ENCODE results near the gene ADAMTS4. TPM values are rescaled to one million over a fixed set of nuclear protein-coding genes. Genes with fewer than 3 reads are reported as not detected.
A peak's percentile ranks its signal among the peaks of the same experiment; 100 is the strongest.

The ADAMTS4 gene
- total RNA-seq, 1 experiment from 2014 or later, result under 0.01 TPM

GRCh38 chr1:161175771-161176453 is 22.9 kb downstream of the ADAMTS4 start:
- DNase-seq (ENCODE audit: extremely low read depth, low read depth), result no peak

GRCh38 chr1:161174911-161175310 is 23.9 kb downstream of the ADAMTS4 start:
- DNase-seq (ENCODE audit: extremely low read depth, low read depth), result no peak

GRCh38 chr1:161173711-161174110 is 25.1 kb downstream of the ADAMTS4 start:
- DNase-seq (ENCODE audit: extremely low read depth, low read depth), result no peak

GRCh38 chr1:161172776-161173376 is 26.0 kb downstream of the ADAMTS4 start:
- DNase-seq (ENCODE audit: extremely low read depth, low read depth), result no peak

- no peak for DNase-seq (ENCODE audit: extremely low read depth, low read depth)
Observed at GRCh38 chr1:161172349-161172748, 26.5 kb downstream of the ADAMTS4 start.

GRCh38 chr1:161171696-161172095 is 27.2 kb downstream of the ADAMTS4 start:
- DNase-seq (ENCODE audit: extremely low read depth, low read depth), result no peak

- no peak for DNase-seq (ENCODE audit: extremely low read depth, low read depth)
Observed at GRCh38 chr1:161171191-161171590, 27.7 kb downstream of the ADAMTS4 start.

- no peak for DNase-seq (ENCODE audit: extremely low read depth, low read depth)
Observed at GRCh38 chr1:161168906-161169305, 29.9 kb downstream of the ADAMTS4 start.

GRCh38 chr1:161166669-161167548 is 31.9 kb downstream of the ADAMTS4 start:
- no peak for DNase-seq (ENCODE audit: extremely low read depth, low read depth)

GRCh38 chr1:161165742-161166668 is 32.8 kb downstream of the ADAMTS4 start, which contains the start of gene PPOX:
PPOX (plus strand) TSS chr1:161166426; CDS start chr1:161166848, 422 bp downstream.
- peak; percentile 99 for DNase-seq (ENCODE audit: extremely low read depth, low read depth)

- no peak for DNase-seq (ENCODE audit: extremely low read depth, low read depth)
Observed at GRCh38 chr1:161164901-161165610, 33.8 kb downstream of the ADAMTS4 start.

- DNase-seq (ENCODE audit: extremely low read depth, low read depth), result no peak
Observed at GRCh38 chr1:161163793-161164192, 35.1 kb downstream of the ADAMTS4 start.

- DNase-seq (ENCODE audit: extremely low read depth, low read depth), result no peak
Observed at GRCh38 chr1:161162806-161163205, 36.0 kb downstream of the ADAMTS4 start.

- no peak for DNase-seq (ENCODE audit: extremely low read depth, low read depth)
Observed at GRCh38 chr1:161162052-161162451, 36.8 kb downstream of the ADAMTS4 start.

- no peak for DNase-seq (ENCODE audit: extremely low read depth, low read depth)
Observed at GRCh38 chr1:161161652-161162051, 37.2 kb downstream of the ADAMTS4 start.

- no peak for DNase-seq (ENCODE audit: extremely low read depth, low read depth)
Observed at GRCh38 chr1:161160671-161161145, 38.1 kb downstream of the ADAMTS4 start.

- DNase-seq (ENCODE audit: extremely low read depth, low read depth), result no peak
Observed at GRCh38 chr1:161159913-161160243, 39.0 kb downstream of the ADAMTS4 start.

GRCh38 chr1:161159087-161159912 is 39.6 kb downstream of the ADAMTS4 start, which contains the start of gene USP21:
USP21 (plus strand) TSS chr1:161159500; CDS start chr1:161160641, 1,141 bp downstream.
- DNase-seq (ENCODE audit: extremely low read depth, low read depth), result peak; percentile 93
